ENCODE results near the gene ROMO1. TPM values are rescaled to one million over a fixed set of nuclear protein-coding genes. Genes with fewer than 3 reads are reported as not detected.

The ROMO1 gene
- total RNA-seq, 1 donor: 124 TPM

DNA sequence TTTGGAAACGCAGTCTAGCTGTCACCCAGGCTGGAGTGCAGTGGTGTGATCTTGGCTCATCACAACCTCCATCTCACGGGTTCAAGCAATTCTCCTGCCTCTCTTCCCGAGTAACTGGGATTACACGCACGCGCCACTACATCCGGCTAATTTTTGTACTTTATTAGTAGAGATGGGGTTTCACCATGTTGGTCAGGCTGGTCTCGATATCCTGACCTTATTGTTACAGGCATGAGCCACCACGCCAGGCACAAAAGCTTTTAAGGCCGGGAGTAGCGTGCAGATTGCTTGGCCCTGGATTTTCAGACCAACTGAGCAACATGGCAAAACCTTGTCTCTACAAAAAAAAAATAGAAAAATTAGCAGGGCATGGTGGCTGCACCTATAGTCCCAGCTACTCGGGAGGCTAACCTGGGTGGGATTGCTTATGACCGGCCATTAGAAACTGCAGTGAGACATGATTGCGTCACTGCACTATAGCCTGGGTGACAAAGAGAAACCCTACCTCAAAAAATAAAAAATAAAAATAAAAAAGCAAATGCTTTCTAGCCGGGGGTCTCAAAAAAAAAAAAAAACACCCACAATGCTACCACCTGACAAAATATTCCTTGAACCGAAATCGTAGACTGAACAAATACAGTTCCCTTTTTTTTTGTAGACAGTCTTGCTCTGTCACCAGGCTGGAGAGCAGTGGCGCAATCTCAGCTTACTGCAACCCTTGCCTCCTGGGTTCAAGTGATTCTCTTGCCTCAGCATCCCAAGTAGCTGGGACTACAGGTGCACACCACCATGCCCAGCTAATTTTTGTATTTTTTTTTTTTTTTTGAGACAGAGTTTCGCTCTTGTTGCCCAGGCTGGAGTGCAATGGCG, 27.9 kb downstream of the ROMO1 start:
- H3K79me2 ChIP-seq (ENCODE audit: insufficient read depth, low read length): peaks cover 95% of the 10 kb centered on the region
- H4K20me1 ChIP-seq (ENCODE audit: insufficient read depth, low read length): peaks cover 65% of the 10 kb centered on the region
- no peak overlapping the region for H3K4me2 ChIP-seq (ENCODE audit: insufficient read depth, low read length)
- peaks cover 94% of the 10 kb centered on the region for H3K36me3 ChIP-seq (ENCODE audit: insufficient read depth, low read length)
- no peak overlapping the region for H3K27ac ChIP-seq (ENCODE audit: low read depth, low read length)
- H3K4me3 ChIP-seq (ENCODE audit: insufficient read depth, low read length): no peak overlapping the region
- H3K27me3 ChIP-seq (ENCODE audit: insufficient read depth, low read length): no peaks in the 10 kb centered on the region
- no peaks in the 10 kb centered on the region for H3K9me3 ChIP-seq (ENCODE audit: low read depth, low read length)
- no peak for DNase-seq (ENCODE audit: insufficient read length, low spot score, missing footprints)
- H2AFZ ChIP-seq (ENCODE audit: low read length): no peak overlapping the region
- TF ChIP-seq, protein P1, sequence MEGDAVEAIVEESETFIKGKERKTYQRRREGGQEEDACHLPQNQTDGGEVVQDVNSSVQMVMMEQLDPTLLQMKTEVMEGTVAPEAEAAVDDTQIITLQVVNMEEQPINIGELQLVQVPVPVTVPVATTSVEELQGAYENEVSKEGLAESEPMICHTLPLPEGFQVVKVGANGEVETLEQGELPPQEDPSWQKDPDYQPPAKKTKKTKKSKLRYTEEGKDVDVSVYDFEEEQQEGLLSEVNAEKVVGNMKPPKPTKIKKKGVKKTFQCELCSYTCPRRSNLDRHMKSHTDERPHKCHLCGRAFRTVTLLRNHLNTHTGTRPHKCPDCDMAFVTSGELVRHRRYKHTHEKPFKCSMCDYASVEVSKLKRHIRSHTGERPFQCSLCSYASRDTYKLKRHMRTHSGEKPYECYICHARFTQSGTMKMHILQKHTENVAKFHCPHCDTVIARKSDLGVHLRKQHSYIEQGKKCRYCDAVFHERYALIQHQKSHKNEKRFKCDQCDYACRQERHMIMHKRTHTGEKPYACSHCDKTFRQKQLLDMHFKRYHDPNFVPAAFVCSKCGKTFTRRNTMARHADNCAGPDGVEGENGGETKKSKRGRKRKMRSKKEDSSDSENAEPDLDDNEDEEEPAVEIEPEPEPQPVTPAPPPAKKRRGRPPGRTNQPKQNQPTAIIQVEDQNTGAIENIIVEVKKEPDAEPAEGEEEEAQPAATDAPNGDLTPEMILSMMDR (IDR thresholded peaks at IDR 0.05; ENCODE audit: extremely low read depth, low read depth, low read length): no peak
- H3K4me1 ChIP-seq (ENCODE audit: insufficient read depth, low read length): peaks cover 12% of the 10 kb centered on the region

DNA sequence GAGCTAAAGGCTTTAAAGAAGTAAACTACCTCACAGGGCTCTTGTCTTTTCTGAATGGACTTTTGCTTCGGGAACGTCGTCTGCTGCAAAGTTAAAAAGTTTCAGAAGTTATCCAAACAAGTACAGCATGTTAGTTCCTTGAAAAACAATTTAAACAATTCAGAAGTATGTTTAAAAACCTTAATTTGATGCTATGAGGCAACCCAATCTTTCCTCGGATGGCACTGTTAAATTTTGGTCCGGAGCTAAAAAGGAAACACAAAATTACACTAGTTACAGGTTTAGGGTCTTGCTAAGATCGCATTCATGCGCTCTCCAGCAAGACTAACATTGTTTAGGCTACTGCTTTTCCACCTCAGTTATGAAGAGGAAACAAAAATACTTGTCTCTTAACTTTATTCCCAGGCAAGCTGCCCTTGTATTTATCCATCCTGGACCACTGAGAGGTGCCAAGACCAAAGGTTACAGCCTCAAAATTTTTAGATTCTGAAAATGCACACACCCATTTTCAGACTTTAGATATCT, 30.1 kb downstream of the ROMO1 start:
- peaks cover 95% of the 10 kb centered on the region for H3K36me3 ChIP-seq (ENCODE audit: insufficient read depth, low read length)
- TF ChIP-seq, protein P1 (IDR thresholded peaks at IDR 0.05; ENCODE audit: extremely low read depth, low read depth, low read length): no peak
- no peak overlapping the region for H3K4me3 ChIP-seq (ENCODE audit: insufficient read depth, low read length)
- H3K79me2 ChIP-seq (ENCODE audit: insufficient read depth, low read length): peaks cover 97% of the 10 kb centered on the region
- no peak overlapping the region for H2AFZ ChIP-seq (ENCODE audit: low read length)
- no peak for DNase-seq (ENCODE audit: insufficient read length, low spot score, missing footprints)
- no peaks in the 10 kb centered on the region for H3K27me3 ChIP-seq (ENCODE audit: insufficient read depth, low read length)
- peak overlapping the region; percentile 3 for H3K4me2 ChIP-seq (ENCODE audit: insufficient read depth, low read length)
- H3K9me3 ChIP-seq (ENCODE audit: low read depth, low read length): no peaks in the 10 kb centered on the region
- H3K27ac ChIP-seq (ENCODE audit: low read depth, low read length): peak overlapping the region; percentile 5
- H4K20me1 ChIP-seq (ENCODE audit: insufficient read depth, low read length): peaks cover 73% of the 10 kb centered on the region
- H3K4me1 ChIP-seq (ENCODE audit: insufficient read depth, low read length): peaks cover 21% of the 10 kb centered on the region

DNA sequence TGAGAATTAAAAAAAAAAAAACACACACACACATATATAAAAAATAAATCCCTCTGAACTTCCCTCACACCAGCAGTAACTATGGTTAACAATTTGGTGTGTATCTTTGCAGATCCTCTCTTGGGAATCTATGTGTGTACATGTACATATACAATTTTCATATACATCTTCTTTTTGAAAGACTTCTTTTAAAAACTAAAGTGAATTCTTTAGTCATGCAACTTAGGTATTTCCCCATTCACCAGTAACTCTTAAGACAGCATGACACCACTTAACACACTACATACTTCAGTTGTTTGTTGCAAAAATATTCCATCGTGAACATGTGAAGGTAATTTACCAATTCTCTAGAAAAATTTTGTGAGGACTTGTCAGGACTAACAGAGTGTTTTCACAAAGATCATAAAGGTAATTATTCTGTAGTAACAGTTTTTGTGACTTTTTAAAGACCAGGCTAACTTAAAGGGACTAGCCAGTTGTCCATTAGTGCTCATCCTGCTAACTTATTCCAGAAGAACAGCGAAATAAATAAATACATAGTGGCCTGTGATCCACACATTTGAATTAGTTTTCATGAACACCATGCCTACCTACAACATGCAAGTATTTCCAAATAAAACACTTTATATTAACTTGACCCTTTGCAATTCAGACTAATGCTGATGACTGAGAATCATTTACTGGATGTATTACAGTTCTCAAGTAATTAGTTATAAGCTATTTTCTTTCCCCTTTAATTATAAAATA, 30.8 kb downstream of the ROMO1 start:
- TF ChIP-seq, protein P1 (IDR thresholded peaks at IDR 0.05; ENCODE audit: extremely low read depth, low read depth, low read length): no peak
- Histone ChIP-seq H3K4me1 (ENCODE audit: insufficient read depth, low read length) (peaks cover 27% of the 10 kb centered on the region), H3K4me2 (ENCODE audit: insufficient read depth, low read length) (peak overlapping the region; percentile 11), H3K9me3 (ENCODE audit: low read depth, low read length) (no peaks in the 10 kb centered on the region), H3K79me2 (ENCODE audit: insufficient read depth, low read length) (peaks cover 97% of the 10 kb centered on the region), H3K4me3 (ENCODE audit: insufficient read depth, low read length) (no peak overlapping the region), H3K27me3 (ENCODE audit: insufficient read depth, low read length) (no peaks in the 10 kb centered on the region), H2AFZ (ENCODE audit: low read length) (no peak overlapping the region), H4K20me1 (ENCODE audit: insufficient read depth, low read length) (peaks cover 77% of the 10 kb centered on the region), H3K36me3 (ENCODE audit: insufficient read depth, low read length) (peaks cover 95% of the 10 kb centered on the region), H3K27ac (ENCODE audit: low read depth, low read length) (peak overlapping the region; percentile 3)
- no peak for DNase-seq (ENCODE audit: insufficient read length, low spot score, missing footprints)

All from osteoblast (primary cell).